ENCODE data around the gene BEST2. TPM values are rescaled to one million over a fixed set of nuclear protein-coding genes. Genes with fewer than 3 reads are reported as not detected.
A peak's percentile ranks its signal among the peaks of the same experiment; 100 is the strongest.

The BEST2 gene
- total RNA-seq, 1 donor from 2014 or later, result not detected

GRCh38 chr19:12749938-12750521 lies 1.6 kb upstream of the BEST2 start:
- DNase-seq (ENCODE audit: low read depth), result no peak
- peak overlapping the region; percentile 16 for H3K4me3 ChIP-seq (ENCODE audit: low read depth, low read length)
- TF ChIP-seq CTCF (conservative IDR thresholded peaks at IDR 0.05; ENCODE audit: low read depth, low read length), result no peak

GRCh38 chr19:12750851-12751250 lies 740 bp upstream of the BEST2 start:
- no peak overlapping the region for H3K4me3 ChIP-seq (ENCODE audit: low read depth, low read length)
- TF ChIP-seq CTCF (conservative IDR thresholded peaks at IDR 0.05; ENCODE audit: low read depth, low read length), result no peak
- no peak for DNase-seq (ENCODE audit: low read depth)

GRCh38 chr19:12752056-12752781 lies 628 bp downstream of the BEST2 start:
- TF ChIP-seq CTCF (conservative IDR thresholded peaks at IDR 0.05; ENCODE audit: low read depth, low read length), result no peak
- no peak overlapping the region for H3K4me3 ChIP-seq (ENCODE audit: low read depth, low read length)
- DNase-seq (ENCODE audit: low read depth), result no peak

- H3K4me3 ChIP-seq (ENCODE audit: low read depth, low read length), result no peak overlapping the region
- DNase-seq (ENCODE audit: low read depth), result no peak
- no peak for TF ChIP-seq CTCF (conservative IDR thresholded peaks at IDR 0.05; ENCODE audit: low read depth, low read length)
Measured at GRCh38 chr19:12754465-12755196, 3.0 kb downstream of the BEST2 start.

- no peak for DNase-seq (ENCODE audit: low read depth)
- no peak for TF ChIP-seq CTCF (conservative IDR thresholded peaks at IDR 0.05; ENCODE audit: low read depth, low read length)
- H3K4me3 ChIP-seq (ENCODE audit: low read depth, low read length), result no peak overlapping the region
Measured at GRCh38 chr19:12756150-12756883, 4.7 kb downstream of the BEST2 start.

GRCh38 chr19:12757544-12758274 lies 6.1 kb downstream of the BEST2 start:
- no peak for DNase-seq (ENCODE audit: low read depth)
- peak overlapping the region; percentile 49 for H3K4me3 ChIP-seq (ENCODE audit: low read depth, low read length)
- TF ChIP-seq CTCF (conservative IDR thresholded peaks at IDR 0.05; ENCODE audit: low read depth, low read length), result peak; percentile 84

All from epithelial cell of proximal tubule (primary cell).